H9 (cell line): ENCODE data around the gene SNX25. TPM values are rescaled to one million over a fixed set of nuclear protein-coding genes. Genes with fewer than 3 reads are reported as not detected.

ENCODE experiments used
- DNase-seq: peaks from one replicate; pipeline ENCODE4 v3.0.0-alpha.2; 2017
- H2AFZ ChIP-seq: one replicate; pipeline ENCODE4 v1.6.1; 2013; ENCODE audit warnings: mild to moderate bottlenecking, low read length, control low read depth, moderate library complexity
- H2AK5ac ChIP-seq: 2 replicates; pipeline ENCODE4 v1.6.1; 2013; ENCODE audit warnings: low read length, control low read depth, mixed read lengths; ENCODE audit not compliant: insufficient read length
- H2BK120ac ChIP-seq: one replicate; pipeline ENCODE4 v1.6.1; 2013; ENCODE audit warnings: low read depth, mild to moderate bottlenecking, low read length, control low read depth, inconsistent platforms; ENCODE audit not compliant: poor library complexity, severe bottlenecking
- H2BK12ac ChIP-seq: 2 replicates; pipeline ENCODE4 v1.6.1; 2013; ENCODE audit warnings: low read length, control low read depth, mixed read lengths, low read depth; ENCODE audit not compliant: insufficient read length
- H2BK15ac ChIP-seq: 2 replicates; pipeline ENCODE4 v1.6.1; 2013; ENCODE audit warnings: low read depth, low read length, control low read depth
- H2BK20ac ChIP-seq: one replicate; pipeline ENCODE4 v1.6.1; 2013; ENCODE audit warnings: low read depth, mild to moderate bottlenecking, low read length, control low read depth, inconsistent platforms; ENCODE audit not compliant: poor library complexity, severe bottlenecking
- H2BK5ac ChIP-seq: 2 replicates; pipeline ENCODE4 v1.6.1; 2013; ENCODE audit warnings: low read length, control low read depth, mixed read lengths; ENCODE audit not compliant: insufficient read length
- H3K14ac ChIP-seq: 2 replicates; pipeline ENCODE4 v1.6.1; 2013; ENCODE audit warnings: low read length, control low read depth; ENCODE audit not compliant: insufficient read depth
- H3K18ac ChIP-seq: 2 replicates; pipeline ENCODE4 v1.6.1; 2013; ENCODE audit warnings: low read depth, mild to moderate bottlenecking, mixed read lengths, low read length, control low read depth; ENCODE audit not compliant: insufficient read length
- H3K23ac ChIP-seq: 2 replicates; pipeline ENCODE4 v1.6.1; 2013; ENCODE audit warnings: low read length, control low read depth, mixed read lengths, low read depth; ENCODE audit not compliant: insufficient read length
- H3K23me2 ChIP-seq: 2 replicates; pipeline ENCODE4 v1.6.1; 2013; ENCODE audit warnings: low read depth, mild to moderate bottlenecking, mixed read lengths, low read length, control low read depth; ENCODE audit not compliant: insufficient read length, poor library complexity, severe bottlenecking
- H3K27ac ChIP-seq: 2 replicates; pipeline ENCODE4 v1.5.1; 2013; ENCODE audit warnings: low read length, control low read depth, mixed read lengths, low read depth; ENCODE audit not compliant: insufficient read length
- H3K27me3 ChIP-seq: 2 replicates; pipeline ENCODE4 v1.6.1; 2013; ENCODE audit warnings: low read length, control low read depth, inconsistent platforms; ENCODE audit not compliant: insufficient read depth
- H3K4ac ChIP-seq: 2 replicates; pipeline ENCODE4 v1.6.1; 2013; ENCODE audit warnings: low read depth, mild to moderate bottlenecking, control low read depth, inconsistent platforms, low read length, moderate library complexity
- H3K4me1 ChIP-seq: 2 replicates; pipeline ENCODE4 v1.6.1; 2013; ENCODE audit warnings: low read length, control low read depth, inconsistent platforms; ENCODE audit not compliant: insufficient read depth
- H3K4me2 ChIP-seq: 2 replicates; pipeline ENCODE4 v1.6.1; 2013; ENCODE audit warnings: low read length, control low read depth, mixed read lengths; ENCODE audit not compliant: insufficient read length, insufficient read depth
- H3K56ac ChIP-seq: 2 replicates; pipeline ENCODE4 v1.6.1; 2013; ENCODE audit warnings: low read depth, mild to moderate bottlenecking, mixed read lengths, low read length, control low read depth; ENCODE audit not compliant: insufficient read length
- H3K79me1 ChIP-seq: 2 replicates; pipeline ENCODE4 v1.6.1; 2013; ENCODE audit warnings: low read depth, mild to moderate bottlenecking, moderate library complexity, low read length, control low read depth, inconsistent platforms; ENCODE audit not compliant: insufficient read depth, poor library complexity, severe bottlenecking
- H3K79me2 ChIP-seq: 2 replicates; pipeline ENCODE4 v1.6.1; 2013; ENCODE audit warnings: low read length, control low read depth, inconsistent platforms; ENCODE audit not compliant: insufficient read depth
- H3K9ac ChIP-seq: 2 replicates; pipeline ENCODE4 v1.6.1; 2013; ENCODE audit warnings: low read length, control low read depth, mixed read lengths; ENCODE audit not compliant: insufficient read length; ENCODE audit errors: extremely low read depth
- H3K9me3 ChIP-seq: one replicate; pipeline ENCODE4 v1.6.1; 2013; ENCODE audit warnings: low read depth, low read length, inconsistent platforms; ENCODE audit not compliant: control insufficient read depth
- H3T11ph ChIP-seq: one replicate; pipeline ENCODE4 v1.6.1; 2013; ENCODE audit warnings: mild to moderate bottlenecking, low read length, control low read depth, inconsistent platforms
- H4K20me1 ChIP-seq: one replicate; pipeline ENCODE4 v1.6.1; 2013; ENCODE audit not compliant: control insufficient read depth, insufficient read length, insufficient read depth
- H4K5ac ChIP-seq: 2 replicates; pipeline ENCODE4 v1.6.1; 2013; ENCODE audit warnings: low read depth, mild to moderate bottlenecking, mixed read lengths, low read length, control low read depth; ENCODE audit not compliant: insufficient read length
- H4K8ac ChIP-seq: replicated peaks from 2 replicates; pipeline ENCODE4 v1.6.1; 2013; ENCODE audit warnings: low read length, control low read depth, mixed read lengths, low read depth; ENCODE audit not compliant: insufficient read length
- H4K91ac ChIP-seq: 2 replicates; pipeline ENCODE4 v1.6.1; 2013; ENCODE audit warnings: low read depth, mild to moderate bottlenecking, moderate library complexity, mixed read lengths, low read length, control low read depth; ENCODE audit not compliant: insufficient read length
- H3K27ac Mint-ChIP-seq, 3 experiments: 2 replicates in 2 of 3; 3 replicates in 1 of 3; pipeline ENCODE4 v1.8.0; 2020 to 2021; ENCODE audit warnings: mixed read lengths in 3 of 3, mild to moderate bottlenecking in 1 of 3, moderate library complexity in 1 of 3
- H3K27me3 Mint-ChIP-seq: 2 replicates; pipeline ENCODE4 v1.8.0; 2021; ENCODE audit warnings: low read depth, mild to moderate bottlenecking, moderate library complexity, mixed read lengths
- H3K36me3 Mint-ChIP-seq, 3 experiments: 2 replicates in 2 of 3; 3 replicates in 1 of 3; pipeline ENCODE4 v1.8.0; 2020 to 2021; ENCODE audit warnings: low read depth in 3 of 3, mixed read lengths in 3 of 3; ENCODE audit not compliant: insufficient read depth in 1 of 3
- H3K4me1 Mint-ChIP-seq, 2 experiments: 2 replicates each; pipeline ENCODE4 v1.8.0; 2020; ENCODE audit warnings: mixed read lengths in 2 of 2
- H3K4me3 Mint-ChIP-seq, 2 experiments: 2 replicates in 1 of 2; 3 replicates in 1 of 2; pipeline ENCODE4 v1.8.0; 2020 to 2021; ENCODE audit warnings: mild to moderate bottlenecking in 2 of 2, mixed read lengths in 2 of 2, moderate library complexity in 1 of 2
- H3K9me3 Mint-ChIP-seq, 2 experiments: 2 replicates in 1 of 2; 3 replicates in 1 of 2; pipeline ENCODE4 v1.8.0; 2020; ENCODE audit warnings: mild to moderate bottlenecking in 2 of 2, mixed read lengths in 2 of 2, moderate library complexity in 1 of 2
- WGBS: extraction: QIAGEN DNeasy Blood & Tissue Kit; methylation state at CpG from one replicate; pipeline ENCODE4 v1.1.7; 2013; ENCODE audit warnings: missing lambda C conversion rate, low lambda C conversion rate, mixed read lengths; ENCODE audit not compliant: insufficient read length; ENCODE audit errors: extremely low coverage; 5-methylcytosine and 5-hydroxymethylcytosine counted together
- total RNA-seq: library from RNA; stranded (reverse); gene quantifications from 2 replicates; pipeline ENCODE4 v1.2.1, GENCODE V29; 2021
- TF ChIP-seq, protein P1 (sequence below): fragments of 200-600 bp; sonication (generic); conservative IDR thresholded peaks from 3 replicates; pipeline ENCODE4 v1.8.0; 2021; ENCODE audit warnings: antibody characterized with exemption, mild to moderate bottlenecking

The SNX25 gene
- total RNA-seq, 1 experiment from 2014 or later: 28.2 TPM

GRCh38 chr4:185263419-185263818 is 54.0 kb downstream of the SNX25 start:
- Mint-ChIP-seq H3K9me3 (no peaks in the 10 kb centered on the region), H3K4me3 (no peak overlapping the region), H3K4me1 (peaks cover 15 to 16% of the 10 kb centered on the region in 2 experiments), H3K27me3 (no peaks in the 10 kb centered on the region), H3K36me3 (peaks cover 0 to 25% (median 19%) of the 10 kb centered on the region in 3 experiments; a peak in 5 of 7 replicates), H3K27ac (no peak overlapping the region)
- Histone ChIP-seq H4K8ac (no peak overlapping the region), H3K56ac (no peak overlapping the region), H2BK20ac (no peak overlapping the region), H3K23me2 (no peaks in the 10 kb centered on the region), H2AK5ac (no peak overlapping the region), H3K4me1 (peaks cover 2% of the 10 kb centered on the region), H3K27ac (no peak overlapping the region), H3K14ac (no peak overlapping the region), H4K20me1 (no peaks in the 10 kb centered on the region), H3K9ac (no peak overlapping the region), H3K9me3 (no peaks in the 10 kb centered on the region), H2BK120ac (no peak overlapping the region), H3K27me3 (no peaks in the 10 kb centered on the region), H3K4ac (no peak overlapping the region), H3K18ac (no peak overlapping the region), H4K5ac (no peak overlapping the region), H2BK12ac (no peak overlapping the region), H3K79me2 (no peaks in the 10 kb centered on the region), H3T11ph (no peak overlapping the region), H3K23ac (no peak overlapping the region), H2BK15ac (no peak overlapping the region), H4K91ac (no peak overlapping the region), H2AFZ (no peak overlapping the region), H2BK5ac (no peak overlapping the region), H3K4me2 (no peak overlapping the region), H3K79me1 (no peaks in the 10 kb centered on the region)
- DNase-seq: no peak
- TF ChIP-seq, protein P1, sequence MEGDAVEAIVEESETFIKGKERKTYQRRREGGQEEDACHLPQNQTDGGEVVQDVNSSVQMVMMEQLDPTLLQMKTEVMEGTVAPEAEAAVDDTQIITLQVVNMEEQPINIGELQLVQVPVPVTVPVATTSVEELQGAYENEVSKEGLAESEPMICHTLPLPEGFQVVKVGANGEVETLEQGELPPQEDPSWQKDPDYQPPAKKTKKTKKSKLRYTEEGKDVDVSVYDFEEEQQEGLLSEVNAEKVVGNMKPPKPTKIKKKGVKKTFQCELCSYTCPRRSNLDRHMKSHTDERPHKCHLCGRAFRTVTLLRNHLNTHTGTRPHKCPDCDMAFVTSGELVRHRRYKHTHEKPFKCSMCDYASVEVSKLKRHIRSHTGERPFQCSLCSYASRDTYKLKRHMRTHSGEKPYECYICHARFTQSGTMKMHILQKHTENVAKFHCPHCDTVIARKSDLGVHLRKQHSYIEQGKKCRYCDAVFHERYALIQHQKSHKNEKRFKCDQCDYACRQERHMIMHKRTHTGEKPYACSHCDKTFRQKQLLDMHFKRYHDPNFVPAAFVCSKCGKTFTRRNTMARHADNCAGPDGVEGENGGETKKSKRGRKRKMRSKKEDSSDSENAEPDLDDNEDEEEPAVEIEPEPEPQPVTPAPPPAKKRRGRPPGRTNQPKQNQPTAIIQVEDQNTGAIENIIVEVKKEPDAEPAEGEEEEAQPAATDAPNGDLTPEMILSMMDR: no peak
- no CpG with 5 or more reads among the region's 2 CpGs for WGBS
